Lower leg skin (tissue), 4 donors: ENCODE results near the gene EIF5. TPM values are rescaled to one million over a fixed set of nuclear protein-coding genes. Genes with fewer than 3 reads are reported as not detected.

ENCODE experiments used
- DNase-seq, 2 donors: peaks; one replicate each; pipeline ENCODE4 v3.0.0-alpha.2; 2019; ENCODE audit warnings: low spot score in 2 of 2
- H3K4me3 ChIP-seq: fragments of 200-600 bp; sonication (generic); 2 replicates; pipeline ENCODE4 v1.5.1; 2017; ENCODE audit warnings: mild to moderate bottlenecking, low read depth; ENCODE audit not compliant: poor library complexity, severe bottlenecking
- CTCF ChIP-seq, 3 donors: fragments of 450-650 bp; IDR thresholded peaks; one replicate each; pipeline ENCODE4 v1.5.1; 2016; ENCODE audit warnings: antibody characterized with exemption in 3 of 3, mild to moderate bottlenecking in 3 of 3, moderate library complexity in 2 of 3
- POLR2A ChIP-seq, 2 donors: fragments of 450-650 bp; IDR thresholded peaks; one replicate each; pipeline ENCODE4 v1.6.1; 2016 to 2017; ENCODE audit warnings: antibody characterized with exemption in 2 of 2, mild to moderate bottlenecking in 1 of 2, moderate library complexity in 1 of 2
- WGBS, 2 donors: methylation state at CpG; one replicate each; pipeline ENCODE4 v1.1.5; 2018; 5-methylcytosine and 5-hydroxymethylcytosine counted together
- intact Hi-C: fragments of 100-400 bp; cut with DNase I; formaldehyde crosslinking; loops from one replicate; pipeline ENCODE4 v1.15.0; 2023; ENCODE audit warnings: low total_unique reads
- total RNA-seq, 4 donors: library from RNA; depleted of rRNA; stranded (reverse); fragments of >200 nt; gene quantifications; one replicate each; pipeline ENCODE4 v1.1.0, GENCODE V29; 2016

Gene EIF5
- total RNA-seq, 4 donors from 2014 or later, result 125 to 168 (median 131) TPM

GRCh38 chr14:103293465-103293864, 40.6 kb upstream of the EIF5 start:
- peak in 1 of 2 donors; percentile 72 for DNase-seq
- TF ChIP-seq POLR2A (IDR thresholded peaks at IDR 0.05), result no peak
- no peak for TF ChIP-seq CTCF (IDR thresholded peaks at IDR 0.05)
- intact Hi-C loops, result loop anchor here (5.0 to 10.0 kb wide), 2 partner anchors 186 to 589 kb away; no protein-coding TSS in a partner anchor
- no peak overlapping the region for H3K4me3 ChIP-seq
- 61 to 77% methylated on average over 7 of the region's 7 CpGs for WGBS, 2 donors

DNA sequence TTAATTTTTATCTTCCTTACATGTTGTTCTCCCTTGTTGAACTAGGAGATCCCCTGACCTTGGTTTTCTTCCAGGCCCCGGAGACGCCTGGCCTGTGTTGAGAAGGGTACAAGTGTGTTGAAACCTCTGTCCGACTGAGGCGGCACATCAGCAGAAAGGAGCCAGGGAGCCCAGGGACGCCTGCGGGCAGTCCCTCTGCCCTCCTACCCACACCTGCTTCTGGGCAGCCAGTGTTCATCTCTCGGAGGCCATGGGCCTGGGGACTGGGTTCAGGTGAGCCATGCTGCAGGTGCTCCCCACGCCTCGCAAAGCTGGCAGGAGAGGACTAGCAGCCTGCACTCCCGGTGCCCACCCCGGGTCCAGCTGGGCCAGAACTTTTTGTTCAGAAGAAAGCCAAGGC, 39.9 kb upstream of the EIF5 start:
- H3K4me3 ChIP-seq, result no peak overlapping the region
- intact Hi-C loops, result loop anchor here (5.0 to 10.0 kb wide), 2 partner anchors 187 to 589 kb away; no protein-coding TSS in a partner anchor
- DNase-seq, result peak in 1 of 2 donors; percentile 81
- WGBS, 2 donors, result 87 to 91% methylated on average over 11 of the region's 11 CpGs
- no peak for TF ChIP-seq POLR2A (IDR thresholded peaks at IDR 0.05)
- TF ChIP-seq CTCF (IDR thresholded peaks at IDR 0.05), result no peak

DNA sequence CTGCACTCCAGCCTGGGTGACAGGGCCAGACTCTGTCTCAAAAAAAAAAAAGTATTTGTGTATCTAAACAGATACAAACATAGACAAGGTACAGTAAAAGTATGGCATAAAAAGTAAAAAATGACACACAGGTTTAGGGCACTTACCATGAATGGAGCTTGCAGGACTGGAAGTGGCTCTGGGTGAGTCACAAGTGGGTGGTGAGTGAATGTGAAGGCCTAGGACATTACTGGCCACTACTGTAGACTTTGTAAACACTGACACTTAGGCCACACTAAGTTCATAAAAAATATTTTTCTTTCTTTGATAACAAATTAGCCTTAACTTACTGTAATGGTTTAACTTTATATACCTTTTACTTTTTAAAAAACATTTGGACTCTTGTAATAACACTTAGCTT, 38.0 kb upstream of the EIF5 start:
- H3K4me3 ChIP-seq, result no peak overlapping the region
- peak in 1 of 2 donors; percentile 15 for DNase-seq
- TF ChIP-seq POLR2A (IDR thresholded peaks at IDR 0.05) (no peak), CTCF (IDR thresholded peaks at IDR 0.05) (no peak)
- intact Hi-C loops, result loop anchor here (10.0 kb wide), 1 partner anchor 591 kb away; no protein-coding TSS in a partner anchor

DNA sequence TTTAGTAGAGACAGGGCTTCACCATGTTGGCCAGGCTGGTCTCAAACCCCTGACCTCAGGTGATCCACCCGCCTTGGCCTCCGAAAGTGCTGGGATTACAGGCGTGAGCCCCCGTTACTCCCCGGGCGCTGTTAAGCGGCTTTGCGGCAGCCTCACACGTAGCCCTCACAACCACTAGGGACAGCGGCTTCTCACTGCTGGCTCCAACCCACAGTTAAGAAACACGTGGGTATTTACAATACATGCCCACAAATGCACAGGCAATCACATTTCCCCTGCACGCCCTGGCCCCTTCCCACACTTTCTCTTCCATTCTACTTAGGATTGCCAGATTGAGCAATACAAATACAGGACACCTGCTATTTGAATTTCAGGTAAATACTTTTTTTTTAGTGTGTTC, 37.0 kb upstream of the EIF5 start:
- TF ChIP-seq POLR2A (IDR thresholded peaks at IDR 0.05), result no peak
- H3K4me3 ChIP-seq, result no peak overlapping the region
- WGBS, 2 donors, result 85 to 87% methylated on average over 12 of the region's 12 CpGs
- intact Hi-C loops, result loop anchor here (10.0 kb wide), 1 partner anchor 592 kb away; no protein-coding TSS in a partner anchor
- DNase-seq, result peak in 1 of 2 donors; percentile 74

GRCh38 chr14:103298620-103299019, 35.4 kb upstream of the EIF5 start:
- intact Hi-C loops, result loop anchor here (10.0 kb wide), 1 partner anchor 594 kb away; no protein-coding TSS in a partner anchor
- 100% methylated on average over 1 of the region's 1 CpG for WGBS, 2 donors
- TF ChIP-seq CTCF (IDR thresholded peaks at IDR 0.05) (no peak), POLR2A (IDR thresholded peaks at IDR 0.05) (no peak)
- H3K4me3 ChIP-seq, result no peak overlapping the region
- peak in 1 of 2 donors; percentile 10 for DNase-seq

DNA sequence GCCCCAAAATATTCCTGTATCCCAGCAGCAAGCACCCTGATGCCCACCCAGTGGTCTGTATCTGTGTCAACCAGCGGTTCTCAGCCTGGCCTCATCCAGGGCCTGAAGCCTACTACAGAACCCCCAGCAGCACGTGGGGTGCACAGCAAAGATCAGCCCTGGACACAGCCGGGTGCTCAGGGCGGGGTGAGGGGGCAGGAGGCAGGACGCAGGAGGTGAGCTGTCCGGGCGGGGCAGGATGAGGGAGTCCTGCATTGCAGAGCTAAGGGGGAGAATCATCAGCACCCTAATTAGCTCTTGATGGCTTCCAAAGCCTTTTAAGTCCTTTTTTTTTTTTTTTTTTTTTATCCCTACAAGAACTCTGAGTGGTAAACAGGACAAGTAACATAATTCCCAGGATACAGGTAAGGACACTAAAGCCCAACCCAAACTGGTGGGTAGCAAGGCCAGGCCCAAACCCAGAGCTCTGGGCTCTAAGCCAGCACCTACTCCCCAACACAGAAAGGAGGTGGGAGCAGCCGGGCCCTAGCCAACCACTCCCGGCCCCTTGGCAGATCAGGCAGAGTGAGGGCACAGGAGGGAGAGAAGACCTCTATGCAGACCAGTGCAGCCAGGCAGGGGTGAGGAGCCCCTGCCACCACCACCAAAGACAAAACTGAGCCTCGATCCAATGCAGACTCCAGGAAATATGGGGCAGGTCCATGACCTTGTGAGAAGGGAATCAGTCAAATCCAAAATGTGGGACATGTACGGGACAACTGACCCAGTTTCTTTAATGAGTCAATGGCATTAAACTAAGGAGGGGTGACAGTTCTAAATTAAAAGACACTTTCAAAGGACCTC, 32.3 kb upstream of the EIF5 start:
- intact Hi-C loops, result no loop called here
- 78 to 83% methylated on average over 11 of the region's 11 CpGs for WGBS, 2 donors
- H3K4me3 ChIP-seq, result no peak overlapping the region
- TF ChIP-seq POLR2A (IDR thresholded peaks at IDR 0.05), result no peak
- TF ChIP-seq CTCF (IDR thresholded peaks at IDR 0.05), result no peak
- DNase-seq, result peak in 1 of 2 donors; percentile 13
